ENCODE measurements around the gene ADCK2. TPM values are rescaled to one million over a fixed set of nuclear protein-coding genes. Genes with fewer than 3 reads are reported as not detected.
A peak's percentile ranks its signal among the peaks of the same experiment; 100 is the strongest.
"Not testable (repeated sequence)": the region's sequence is repeated elsewhere in the genome, so short reads cannot be mapped to it uniquely, and the experiment has no call there.

Gene ADCK2
- total RNA-seq, 2 donors from 2014 or later: 30.3 to 38.9 TPM

- no peak overlapping the region for H3K27ac Mint-ChIP-seq
Measured at GRCh38 chr7:140639366-140640053, 33.2 kb upstream of the ADCK2 start.

DNA sequence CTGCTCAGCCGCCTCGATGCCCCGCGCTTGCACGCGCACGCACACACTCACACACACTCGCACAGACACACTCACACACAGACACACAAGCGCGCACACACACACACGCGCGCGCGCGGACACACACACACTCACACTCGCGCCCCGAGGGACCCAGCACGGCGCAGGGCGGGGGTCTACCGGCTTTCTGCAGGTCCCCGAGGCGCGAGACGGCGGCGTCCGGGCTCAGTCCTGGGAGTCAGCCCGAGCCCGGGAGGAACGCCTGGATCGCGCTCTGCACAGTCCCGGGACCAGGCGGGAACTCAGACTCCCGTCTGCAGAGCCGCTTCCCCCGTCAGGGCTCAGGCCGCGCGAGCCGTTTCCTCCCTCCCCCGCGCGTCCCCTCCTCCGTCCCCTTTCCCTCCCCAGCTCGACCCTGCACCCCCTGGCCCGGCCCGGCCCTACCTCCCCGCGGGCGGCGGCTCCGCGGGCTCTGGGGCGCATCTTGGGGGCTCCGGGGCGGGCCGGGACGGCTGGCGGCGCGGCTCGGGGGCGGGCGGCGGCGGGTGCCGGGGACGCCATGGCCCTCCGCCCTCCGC, 32.6 kb upstream of the ADCK2 start:
- peak; percentile 44 to 47 for ATAC-seq (replicated peaks in 1 of 2)
- peak; percentile 16 to 20 for DNase-seq
- Mint-ChIP-seq H3K4me3 (peak overlapping the region; percentile 79 to 81), H3K36me3 (ENCODE audit: insufficient read depth in 2 of 2) (no peaks in the 10 kb centered on the region), H3K27me3 (ENCODE audit: low read depth) (peaks cover 58% of the 10 kb centered on the region), H3K4me1 (ENCODE audit: low read depth) (peaks cover 13% of the 10 kb centered on the region), H3K27ac (no peak overlapping the region), H3K9me3 (no peaks in the 10 kb centered on the region)

More at GRCh38 chr7:140639366-140640053, 33.2 kb upstream of the ADCK2 start:
- Mint-ChIP-seq H3K4me3 (peak overlapping the region; percentile 79 to 81), H3K27me3 (ENCODE audit: low read depth) (peaks cover 58% of the 10 kb centered on the region), H3K4me1 (ENCODE audit: low read depth) (peaks cover 13% of the 10 kb centered on the region), H3K9me3 (no peaks in the 10 kb centered on the region), H3K36me3 (ENCODE audit: insufficient read depth in 2 of 2) (no peaks in the 10 kb centered on the region)
- ATAC-seq (replicated peaks in 1 of 2) (peak; percentile 34 to 42), DNase-seq (no peak)

GRCh38 chr7:140640727-140641523, 31.8 kb upstream of the ADCK2 start, which contains the start of gene DENND2A:
Gene DENND2A (minus strand): TSS chr7:140640813. CDS start chr7:140602397, 38,416 bp downstream.
- no peak within 1 kb of the TSS for H3K27ac Mint-ChIP-seq
- peak; percentile 16 to 19 for DNase-seq
- peak; percentile 45 to 51 for ATAC-seq (replicated peaks in 1 of 2)
- peaks cover 13% of the 10 kb centered on the region for H3K4me1 Mint-ChIP-seq (ENCODE audit: low read depth)
- peaks cover 58% of the 10 kb centered on the region for H3K27me3 Mint-ChIP-seq (ENCODE audit: low read depth)
- H3K9me3 Mint-ChIP-seq: no peaks in the 10 kb centered on the region
- no peaks in the 10 kb centered on the region for H3K36me3 Mint-ChIP-seq (ENCODE audit: insufficient read depth in 2 of 2)
- H3K4me3 Mint-ChIP-seq: peak within 1 kb of the TSS; percentile 79 to 81

DNA sequence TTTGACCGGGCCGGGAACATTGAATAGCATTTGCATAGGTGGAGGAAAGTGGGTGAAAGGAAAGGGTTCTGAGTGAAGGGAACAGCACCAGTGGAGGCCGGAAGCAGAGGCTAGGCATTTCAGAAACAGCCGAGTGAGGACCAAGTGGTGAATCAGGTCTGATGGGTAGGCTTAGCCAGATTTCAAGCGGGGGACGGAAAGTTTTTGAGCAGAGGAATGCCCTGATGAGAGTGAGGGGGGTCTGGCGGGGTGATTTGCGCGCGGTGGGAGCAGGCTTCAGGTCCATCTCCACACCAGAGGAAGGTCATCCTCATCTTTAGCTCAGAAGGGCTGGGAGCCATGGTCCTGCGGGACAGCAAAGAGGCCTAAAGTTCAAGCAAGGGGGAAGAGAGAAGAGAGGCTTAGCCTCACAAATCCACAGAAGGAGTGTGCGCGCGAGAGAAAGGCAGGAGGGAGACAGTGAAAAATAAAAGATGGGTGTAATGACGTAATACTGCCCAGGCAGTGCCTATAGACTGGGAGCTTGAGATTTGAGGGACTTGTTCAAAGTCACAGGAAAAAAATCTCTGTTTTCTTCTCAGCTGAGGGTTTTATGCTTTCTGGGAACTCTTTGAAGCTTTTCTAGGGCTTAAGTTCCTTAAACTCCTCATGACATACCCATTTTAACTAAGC, 31.1 kb upstream of the ADCK2 start:
- ATAC-seq (replicated peaks in 1 of 2) (no peak), DNase-seq (no peak)
- H3K4me1 Mint-ChIP-seq (ENCODE audit: low read depth): peaks cover 14% of the 10 kb centered on the region
- no peaks in the 10 kb centered on the region for H3K36me3 Mint-ChIP-seq (ENCODE audit: insufficient read depth in 2 of 2)
- peaks cover 59% of the 10 kb centered on the region for H3K27me3 Mint-ChIP-seq (ENCODE audit: low read depth)
- H3K9me3 Mint-ChIP-seq: no peaks in the 10 kb centered on the region
- H3K27ac Mint-ChIP-seq: no peak overlapping the region
- H3K4me3 Mint-ChIP-seq: peak overlapping the region in 1 of 2 donors; percentile 4

DNA sequence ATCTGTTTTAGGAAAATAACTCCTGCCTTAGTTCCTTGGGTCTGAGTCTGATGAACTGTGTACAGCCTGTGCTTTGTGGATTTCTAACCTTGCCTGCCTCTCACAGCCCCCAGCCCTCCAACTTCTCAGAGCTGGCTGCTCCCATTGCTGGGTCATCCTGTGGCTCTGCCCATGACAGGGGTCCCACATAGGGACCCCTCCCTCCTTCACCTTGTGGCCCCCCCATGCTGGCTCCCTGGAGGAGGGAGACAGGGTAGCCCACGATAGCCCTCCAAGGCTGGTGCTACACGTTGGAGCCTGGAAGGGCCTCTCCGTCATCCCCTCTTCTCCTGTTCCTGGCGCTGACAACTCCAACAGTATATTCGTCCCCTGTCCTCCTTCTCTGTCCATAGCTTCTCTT, 29.3 kb upstream of the ADCK2 start:
- Mint-ChIP-seq H3K4me1 (ENCODE audit: low read depth) (peaks cover 20% of the 10 kb centered on the region), H3K4me3 (no peak overlapping the region), H3K27me3 (ENCODE audit: low read depth) (peaks cover 47% of the 10 kb centered on the region), H3K9me3 (no peaks in the 10 kb centered on the region), H3K27ac (no peak overlapping the region), H3K36me3 (ENCODE audit: insufficient read depth in 2 of 2) (no peaks in the 10 kb centered on the region)
- DNase-seq (no peak), ATAC-seq (replicated peaks in 1 of 2) (no peak)

- not testable (repeated sequence) for DNase-seq; H3K9me3 Mint-ChIP-seq; ATAC-seq (replicated peaks in 1 of 2); H3K4me3 Mint-ChIP-seq; H3K36me3 Mint-ChIP-seq (ENCODE audit: insufficient read depth in 2 of 2); H3K27ac Mint-ChIP-seq
- Mint-ChIP-seq H3K4me1 (ENCODE audit: low read depth) (peaks cover 11% of the 10 kb centered on the region), H3K27me3 (ENCODE audit: low read depth) (peaks cover 33% of the 10 kb centered on the region)
Measured at GRCh38 chr7:140644761-140645160, 28.0 kb upstream of the ADCK2 start.

DNA sequence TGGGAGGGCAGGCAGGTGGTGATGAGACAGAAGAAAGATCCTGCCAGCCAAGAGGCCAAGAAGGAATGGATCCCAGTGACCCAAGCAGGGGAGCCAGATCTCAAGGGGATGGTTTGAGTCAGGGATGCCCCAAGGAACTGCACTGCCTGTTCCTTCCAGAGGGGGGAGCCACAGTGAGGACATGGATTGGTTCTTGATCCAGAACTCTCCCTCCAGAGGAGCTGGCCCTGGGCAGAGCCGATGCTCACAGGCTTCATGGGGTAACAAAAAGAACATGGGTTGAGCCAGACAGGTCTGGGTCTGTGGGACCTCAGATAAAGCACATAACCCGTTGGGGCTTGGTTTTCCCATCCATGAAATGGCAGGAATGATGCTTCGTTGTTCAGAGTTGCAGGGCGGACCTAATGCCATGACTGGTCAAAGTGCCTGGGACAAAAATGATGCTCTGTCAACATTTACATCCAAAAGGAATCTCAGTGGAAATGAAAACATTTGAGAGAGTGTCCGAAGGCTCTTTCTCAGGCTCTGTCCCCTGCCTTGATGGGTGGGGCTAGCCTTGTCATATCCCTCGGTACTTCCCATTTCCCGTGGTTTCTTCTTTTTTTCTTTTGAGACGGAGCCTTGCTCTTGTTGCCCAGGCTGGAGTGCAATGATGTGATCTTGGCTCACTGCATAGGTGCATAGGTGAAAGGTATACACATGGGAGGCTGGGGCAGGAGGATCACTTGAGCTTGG, 27.4 kb upstream of the ADCK2 start:
- peaks cover 7% of the 10 kb centered on the region for H3K4me1 Mint-ChIP-seq (ENCODE audit: low read depth)
- H3K9me3 Mint-ChIP-seq: no peaks in the 10 kb centered on the region
- no peak overlapping the region for H3K27ac Mint-ChIP-seq
- H3K4me3 Mint-ChIP-seq: no peak overlapping the region
- H3K36me3 Mint-ChIP-seq (ENCODE audit: insufficient read depth in 2 of 2): no peaks in the 10 kb centered on the region
- DNase-seq (peak; percentile 25 to 28), ATAC-seq (replicated peaks in 1 of 2) (no peak)
- H3K27me3 Mint-ChIP-seq (ENCODE audit: low read depth): peaks cover 28% of the 10 kb centered on the region

DNA sequence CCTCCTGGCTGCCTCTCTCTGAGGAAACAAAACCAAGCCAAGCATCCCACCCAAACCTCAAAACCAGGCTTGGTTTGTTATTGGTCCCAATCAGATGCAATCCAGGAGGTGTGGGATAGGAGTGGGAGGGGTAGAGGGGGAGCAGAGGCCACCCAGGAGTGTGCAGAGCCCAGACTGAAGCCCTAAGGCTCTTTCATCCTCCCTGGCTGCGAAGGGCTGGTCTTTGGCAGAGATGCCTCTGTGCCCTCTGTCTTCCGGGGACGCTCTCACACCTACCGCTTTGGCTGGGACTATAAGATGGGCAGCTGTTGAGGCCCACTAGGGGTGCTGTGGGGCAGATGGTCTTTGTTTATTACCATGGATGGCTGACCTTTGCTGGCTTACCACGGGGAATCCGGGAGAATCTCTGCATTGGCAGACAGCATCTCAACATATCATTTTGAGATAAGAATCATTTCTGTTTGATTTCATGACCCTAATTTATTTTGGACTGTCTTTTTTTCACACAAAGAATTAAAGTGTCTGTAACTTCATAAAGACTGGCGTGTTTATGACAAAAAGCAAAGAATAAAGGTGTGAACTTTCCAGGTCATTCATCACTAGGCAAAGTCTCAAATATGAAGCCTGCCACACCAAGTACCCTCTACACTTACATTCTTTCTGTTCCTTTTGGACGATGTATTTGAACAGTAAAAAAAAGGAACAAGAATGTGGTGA, 25.7 kb upstream of the ADCK2 start:
- Mint-ChIP-seq H3K27me3 (ENCODE audit: low read depth) (peaks cover 15% of the 10 kb centered on the region), H3K36me3 (ENCODE audit: insufficient read depth in 2 of 2) (no peaks in the 10 kb centered on the region), H3K27ac (no peak overlapping the region), H3K4me1 (ENCODE audit: low read depth) (peaks cover 7% of the 10 kb centered on the region), H3K9me3 (no peaks in the 10 kb centered on the region), H3K4me3 (no peak overlapping the region)
- ATAC-seq (replicated peaks in 1 of 2) (peak; percentile 88 to 91), DNase-seq (peak; percentile 42 to 44)

GRCh38 chr7:140649556-140650205, 23.1 kb upstream of the ADCK2 start:
- ATAC-seq (replicated peaks in 1 of 2) (no peak), DNase-seq (no peak)
- peaks cover 6% of the 10 kb centered on the region for H3K27me3 Mint-ChIP-seq (ENCODE audit: low read depth)
- H3K27ac Mint-ChIP-seq: no peak overlapping the region
- H3K9me3 Mint-ChIP-seq: no peaks in the 10 kb centered on the region
- peaks cover 12% of the 10 kb centered on the region for H3K4me1 Mint-ChIP-seq (ENCODE audit: low read depth)
- H3K36me3 Mint-ChIP-seq (ENCODE audit: insufficient read depth in 2 of 2): no peaks in the 10 kb centered on the region
- no peak overlapping the region for H3K4me3 Mint-ChIP-seq

DNA sequence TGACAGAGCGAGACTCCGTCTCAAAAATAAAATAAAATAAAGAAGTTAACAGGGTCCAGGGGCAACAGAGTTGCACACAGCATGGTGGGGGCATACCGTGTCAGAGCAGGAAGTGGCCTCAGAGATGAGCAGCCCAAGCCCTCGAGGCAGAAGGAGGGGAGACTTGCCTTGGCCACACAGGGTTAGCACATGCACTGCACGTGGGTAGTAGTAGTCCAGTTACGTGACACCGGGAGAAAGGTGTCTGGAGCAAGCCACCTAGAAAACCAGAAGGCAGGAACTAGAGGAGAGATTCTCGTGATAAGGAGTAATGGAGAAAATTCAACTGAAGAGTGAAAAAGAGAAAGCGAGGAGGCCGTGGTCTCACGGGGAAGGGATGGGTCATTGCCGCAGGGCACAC, 22.4 kb upstream of the ADCK2 start:
- no peak overlapping the region for H3K27ac Mint-ChIP-seq
- ATAC-seq (replicated peaks in 1 of 2) (no peak), DNase-seq (no peak)
- no peaks in the 10 kb centered on the region for H3K36me3 Mint-ChIP-seq (ENCODE audit: insufficient read depth in 2 of 2)
- no peak overlapping the region for H3K4me3 Mint-ChIP-seq
- peaks cover 6% of the 10 kb centered on the region for H3K27me3 Mint-ChIP-seq (ENCODE audit: low read depth)
- H3K9me3 Mint-ChIP-seq: no peaks in the 10 kb centered on the region
- H3K4me1 Mint-ChIP-seq (ENCODE audit: low read depth): peaks cover 12% of the 10 kb centered on the region

- Mint-ChIP-seq H3K4me1 (ENCODE audit: low read depth) (peaks cover 22% of the 10 kb centered on the region), H3K9me3 (no peaks in the 10 kb centered on the region), H3K36me3 (ENCODE audit: insufficient read depth in 2 of 2) (no peaks in the 10 kb centered on the region), H3K27ac (no peak overlapping the region), H3K27me3 (ENCODE audit: low read depth) (peaks cover 7% of the 10 kb centered on the region), H3K4me3 (no peak overlapping the region)
- peak in 1 of 2 donors; percentile 35 for ATAC-seq (replicated peaks in 1 of 2)
- peak in 1 of 2 donors; percentile 35 for DNase-seq
Measured at GRCh38 chr7:140653319-140654108, 19.2 kb upstream of the ADCK2 start.

Data from activated T-cell treated with anti-CD3 and anti-CD28 coated beads, Interleukin-2, amount 50 U/mL, for 72 hours (primary cell).